ENCODE results near the gene CCNG1.

CCNG1 gene

DNA sequence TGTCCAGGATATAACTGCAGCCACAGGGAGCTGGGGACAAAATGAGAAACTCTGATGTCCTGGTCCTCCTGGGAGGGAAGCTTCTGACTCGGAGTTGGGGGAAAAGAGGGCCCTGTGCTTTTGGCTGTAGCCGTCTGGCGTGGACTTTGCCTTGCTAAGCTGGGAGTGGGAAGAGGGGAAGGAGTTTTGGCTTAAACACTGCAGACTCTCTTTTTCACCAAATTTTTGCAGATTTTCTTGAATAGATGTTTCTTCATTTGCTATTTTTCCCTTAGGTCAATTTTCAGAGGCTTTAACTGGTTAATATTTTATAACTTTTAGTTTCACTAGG, 52.3 kb downstream of the CCNG1 start:
- DNase-seq (ENCODE audit: low spot score) = no peak

Data from D341Med (cell line).